ENCODE measurements around the gene ABLIM3. TPM values are rescaled to one million over a fixed set of nuclear protein-coding genes. Genes with fewer than 3 reads are reported as not detected.

The ABLIM3 gene
- total and polyA plus RNA-seq, 2 experiments from 2014 or later, result 1.1 to 2.1 TPM

GRCh38 chr5:149202910-149203451, 61.7 kb downstream of the ABLIM3 start:
- Histone ChIP-seq H3K27ac (no peak overlapping the region), H3K4me3 (no peak overlapping the region), H3K27me3 (no peaks in the 10 kb centered on the region), H3K4me1 (ENCODE audit: low read depth) (no peaks in the 10 kb centered on the region), H3K9me3 (ENCODE audit: low read depth) (no peaks in the 10 kb centered on the region), H3K36me3 (no peaks in the 10 kb centered on the region)
- no peak for DNase-seq (ENCODE audit: low read depth in 1 of 2, low spot score in 1 of 2)
- TF ChIP-seq, protein P1, sequence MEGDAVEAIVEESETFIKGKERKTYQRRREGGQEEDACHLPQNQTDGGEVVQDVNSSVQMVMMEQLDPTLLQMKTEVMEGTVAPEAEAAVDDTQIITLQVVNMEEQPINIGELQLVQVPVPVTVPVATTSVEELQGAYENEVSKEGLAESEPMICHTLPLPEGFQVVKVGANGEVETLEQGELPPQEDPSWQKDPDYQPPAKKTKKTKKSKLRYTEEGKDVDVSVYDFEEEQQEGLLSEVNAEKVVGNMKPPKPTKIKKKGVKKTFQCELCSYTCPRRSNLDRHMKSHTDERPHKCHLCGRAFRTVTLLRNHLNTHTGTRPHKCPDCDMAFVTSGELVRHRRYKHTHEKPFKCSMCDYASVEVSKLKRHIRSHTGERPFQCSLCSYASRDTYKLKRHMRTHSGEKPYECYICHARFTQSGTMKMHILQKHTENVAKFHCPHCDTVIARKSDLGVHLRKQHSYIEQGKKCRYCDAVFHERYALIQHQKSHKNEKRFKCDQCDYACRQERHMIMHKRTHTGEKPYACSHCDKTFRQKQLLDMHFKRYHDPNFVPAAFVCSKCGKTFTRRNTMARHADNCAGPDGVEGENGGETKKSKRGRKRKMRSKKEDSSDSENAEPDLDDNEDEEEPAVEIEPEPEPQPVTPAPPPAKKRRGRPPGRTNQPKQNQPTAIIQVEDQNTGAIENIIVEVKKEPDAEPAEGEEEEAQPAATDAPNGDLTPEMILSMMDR (IDR thresholded peaks at IDR 0.05; ENCODE audit: low read depth, low read length), result no peak

- Histone ChIP-seq H3K4me1 (ENCODE audit: low read depth) (no peaks in the 10 kb centered on the region), H3K9me3 (ENCODE audit: low read depth) (no peaks in the 10 kb centered on the region), H3K27me3 (no peaks in the 10 kb centered on the region), H3K36me3 (no peaks in the 10 kb centered on the region), H3K27ac (no peak overlapping the region), H3K4me3 (no peak overlapping the region)
- TF ChIP-seq, protein P1 (IDR thresholded peaks at IDR 0.05; ENCODE audit: low read depth, low read length), result no peak
- no peak for DNase-seq (ENCODE audit: low read depth in 1 of 2, low spot score in 1 of 2)
These were observed 62.7 kb downstream of the ABLIM3 start for GRCh38 chr5:149203921-149204441.

GRCh38 chr5:149205625-149206523, 64.6 kb downstream of the ABLIM3 start:
- Histone ChIP-seq H3K4me3 (no peak overlapping the region), H3K9me3 (ENCODE audit: low read depth) (no peaks in the 10 kb centered on the region), H3K27me3 (no peaks in the 10 kb centered on the region), H3K27ac (no peak overlapping the region), H3K36me3 (no peaks in the 10 kb centered on the region), H3K4me1 (ENCODE audit: low read depth) (no peaks in the 10 kb centered on the region)
- TF ChIP-seq, protein P1 (IDR thresholded peaks at IDR 0.05; ENCODE audit: low read depth, low read length), result no peak
- DNase-seq (ENCODE audit: low read depth in 1 of 2, low spot score in 1 of 2), result peak in 1 of 2 donors; percentile 82

GRCh38 chr5:149206524-149207141, 65.3 kb downstream of the ABLIM3 start:
- DNase-seq (ENCODE audit: low read depth in 1 of 2, low spot score in 1 of 2), result peak in 1 of 2 donors; percentile 38
- no peaks in the 10 kb centered on the region for H3K9me3 ChIP-seq (ENCODE audit: low read depth)
- no peak overlapping the region for H3K27ac ChIP-seq
- no peaks in the 10 kb centered on the region for H3K36me3 ChIP-seq
- no peaks in the 10 kb centered on the region for H3K4me1 ChIP-seq (ENCODE audit: low read depth)
- TF ChIP-seq, protein P1 (IDR thresholded peaks at IDR 0.05; ENCODE audit: low read depth, low read length), result no peak
- H3K27me3 ChIP-seq, result no peaks in the 10 kb centered on the region
- H3K4me3 ChIP-seq, result no peak overlapping the region

DNA sequence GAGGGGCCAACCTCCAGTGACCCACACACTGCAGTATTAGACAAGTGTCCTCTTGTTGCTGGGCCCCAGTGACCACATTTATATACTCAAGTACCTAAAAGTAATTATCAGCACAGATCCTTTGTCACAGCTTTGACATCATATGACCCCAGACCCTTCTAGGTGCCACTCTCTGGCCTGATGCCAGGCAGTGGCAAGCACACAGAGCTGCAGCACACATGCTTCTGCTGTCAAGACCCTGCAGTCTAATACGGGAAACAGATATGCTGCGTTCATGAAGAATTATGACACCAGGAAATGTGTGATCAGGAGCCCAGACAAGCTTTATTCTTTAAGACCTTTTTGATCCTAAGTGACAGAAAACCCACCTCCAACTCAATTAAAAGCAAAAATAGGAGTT, 66.5 kb downstream of the ABLIM3 start:
- no peak for DNase-seq (ENCODE audit: low read depth in 1 of 2, low spot score in 1 of 2)
- H3K27me3 ChIP-seq, result no peaks in the 10 kb centered on the region
- no peaks in the 10 kb centered on the region for H3K4me1 ChIP-seq (ENCODE audit: low read depth)
- no peaks in the 10 kb centered on the region for H3K36me3 ChIP-seq
- TF ChIP-seq, protein P1 (IDR thresholded peaks at IDR 0.05; ENCODE audit: low read depth, low read length), result no peak
- no peak overlapping the region for H3K4me3 ChIP-seq
- no peaks in the 10 kb centered on the region for H3K9me3 ChIP-seq (ENCODE audit: low read depth)
- no peak overlapping the region for H3K27ac ChIP-seq
